Measurements from ENCODE around the gene GDF11.
A peak's percentile ranks its signal among the peaks of the same experiment; 100 is the strongest.

Gene GDF11

GRCh38 chr12:55708695-55709233 is 34.2 kb upstream of the GDF11 start:
- H3K36me3 ChIP-seq (ENCODE audit: control insufficient read depth, insufficient read depth, low read length) = no peaks in the 10 kb centered on the region
- no peak overlapping the region for H3K4me3 ChIP-seq (replicated peaks; ENCODE audit: low read depth, low read length)
- no peak for DNase-seq (ENCODE audit: extremely low read depth, insufficient read length)
- TF ChIP-seq CTCF (IDR thresholded peaks at IDR 0.05; ENCODE audit: insufficient read depth, low read length, poor library complexity, severe bottlenecking) = no peak
- H3K27me3 ChIP-seq (replicated peaks; ENCODE audit: control insufficient read depth, insufficient read depth, low read length) = peaks cover 2% of the 10 kb centered on the region

- Histone ChIP-seq H3K27me3 (replicated peaks; ENCODE audit: control insufficient read depth, insufficient read depth, low read length) (peaks cover 2% of the 10 kb centered on the region), H3K4me3 (replicated peaks; ENCODE audit: low read depth, low read length) (no peak overlapping the region), H3K36me3 (ENCODE audit: control insufficient read depth, insufficient read depth, low read length) (no peaks in the 10 kb centered on the region)
- TF ChIP-seq CTCF (IDR thresholded peaks at IDR 0.05; ENCODE audit: insufficient read depth, low read length, poor library complexity, severe bottlenecking) = no peak
- DNase-seq (ENCODE audit: extremely low read depth, insufficient read length) = no peak
These were observed 31.0 kb upstream of the GDF11 start for GRCh38 chr12:55711786-55712553.

GRCh38 chr12:55712700-55713415 is 30.1 kb upstream of the GDF11 start:
- H3K4me3 ChIP-seq (replicated peaks; ENCODE audit: low read depth, low read length) = no peak overlapping the region
- DNase-seq (ENCODE audit: extremely low read depth, insufficient read length) = no peak
- TF ChIP-seq CTCF (IDR thresholded peaks at IDR 0.05; ENCODE audit: insufficient read depth, low read length, poor library complexity, severe bottlenecking) = no peak
- no peaks in the 10 kb centered on the region; the same call in 1 of the 2 replicates for H3K27me3 ChIP-seq (replicated peaks; ENCODE audit: control insufficient read depth, insufficient read depth, low read length)
- H3K36me3 ChIP-seq (ENCODE audit: control insufficient read depth, insufficient read depth, low read length) = no peaks in the 10 kb centered on the region

- no peak for TF ChIP-seq CTCF (IDR thresholded peaks at IDR 0.05; ENCODE audit: insufficient read depth, low read length, poor library complexity, severe bottlenecking)
- no peaks in the 10 kb centered on the region for H3K36me3 ChIP-seq (ENCODE audit: control insufficient read depth, insufficient read depth, low read length)
- H3K27me3 ChIP-seq (replicated peaks; ENCODE audit: control insufficient read depth, insufficient read depth, low read length) = no peaks in the 10 kb centered on the region; the same call in 1 of the 2 replicates
- H3K4me3 ChIP-seq (replicated peaks; ENCODE audit: low read depth, low read length) = no peak overlapping the region
- DNase-seq (ENCODE audit: extremely low read depth, insufficient read length) = no peak
These were observed 29.2 kb upstream of the GDF11 start for GRCh38 chr12:55713721-55714120.

- H3K36me3 ChIP-seq (ENCODE audit: control insufficient read depth, insufficient read depth, low read length) = no peaks in the 10 kb centered on the region
- DNase-seq (ENCODE audit: extremely low read depth, insufficient read length) = no peak
- TF ChIP-seq CTCF (IDR thresholded peaks at IDR 0.05; ENCODE audit: insufficient read depth, low read length, poor library complexity, severe bottlenecking) = no peak
- peak overlapping the region; percentile 88 for H3K4me3 ChIP-seq (replicated peaks; ENCODE audit: low read depth, low read length)
- H3K27me3 ChIP-seq (replicated peaks; ENCODE audit: control insufficient read depth, insufficient read depth, low read length) = no peaks in the 10 kb centered on the region; the same call in 1 of the 2 replicates
These were observed 27.7 kb upstream of the GDF11 start for GRCh38 chr12:55715169-55715764.

Measured in GM06990 (cell line).